Measurements from ENCODE around the gene PRKAA2. TPM values are rescaled to one million over a fixed set of nuclear protein-coding genes. Genes with fewer than 3 reads are reported as not detected.

PRKAA2 gene
- total RNA-seq, 1 experiment from 2014 or later: 4.0 TPM

DNA sequence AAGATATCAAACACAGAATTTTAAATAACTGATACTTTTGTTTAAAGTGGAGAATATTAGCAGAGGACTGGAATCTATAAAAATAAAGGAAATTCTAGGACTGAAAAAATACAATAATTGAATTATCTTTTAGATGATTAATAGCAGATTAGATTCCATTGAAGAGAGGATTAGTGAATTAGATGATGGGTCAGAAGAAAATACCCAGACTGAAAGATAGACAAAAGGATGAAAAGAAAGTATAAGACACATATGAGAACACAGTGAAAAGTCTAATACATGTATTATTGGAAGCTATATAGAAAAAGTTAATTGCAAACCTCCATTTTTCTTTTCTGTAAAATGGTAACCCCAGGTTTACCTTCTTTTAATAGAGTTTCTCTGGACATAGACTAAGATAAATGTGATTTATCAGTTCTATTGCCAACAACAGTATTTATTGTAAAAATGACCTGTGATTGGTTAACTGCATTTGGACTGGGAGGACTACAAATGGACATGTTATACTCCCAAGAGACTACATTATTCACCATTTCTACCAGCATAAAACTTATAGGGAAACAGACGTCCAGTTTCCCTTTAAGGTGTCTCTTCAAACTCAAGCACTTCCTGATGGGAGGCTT lies 11.0 kb downstream of the PRKAA2 start:
- Histone ChIP-seq H3K23me2 (ENCODE audit: insufficient read length, low read depth, low read length, poor library complexity, severe bottlenecking) (no peaks in the 10 kb centered on the region), H3T11ph (ENCODE audit: low read length) (no peak overlapping the region), H3K56ac (ENCODE audit: insufficient read length, low read depth, low read length) (no peak overlapping the region), H2BK5ac (ENCODE audit: insufficient read length, low read length) (no peak overlapping the region), H3K18ac (ENCODE audit: insufficient read length, low read depth, low read length) (no peak overlapping the region), H3K4me1 (ENCODE audit: insufficient read depth, low read length) (no peaks in the 10 kb centered on the region), H3K14ac (ENCODE audit: insufficient read depth, low read length) (no peak overlapping the region), H4K91ac (ENCODE audit: insufficient read length, low read depth, low read length) (no peak overlapping the region), H2BK15ac (ENCODE audit: low read depth, low read length) (no peak overlapping the region), H2AFZ (ENCODE audit: low read length) (no peak overlapping the region), H3K27ac (ENCODE audit: insufficient read length, low read depth, low read length) (no peak overlapping the region), H3K9ac (ENCODE audit: extremely low read depth, insufficient read length, low read length) (no peak overlapping the region), H3K9me3 (ENCODE audit: control insufficient read depth, low read depth, low read length) (peaks cover 6% of the 10 kb centered on the region), H4K8ac (replicated peaks; ENCODE audit: insufficient read length, low read depth, low read length) (no peak overlapping the region), H3K27me3 (ENCODE audit: insufficient read depth, low read length) (no peaks in the 10 kb centered on the region), H2BK12ac (ENCODE audit: insufficient read length, low read depth, low read length) (no peak overlapping the region), H3K79me1 (ENCODE audit: insufficient read depth, low read depth, low read length, poor library complexity, severe bottlenecking) (no peaks in the 10 kb centered on the region), H4K5ac (ENCODE audit: insufficient read length, low read depth, low read length) (no peak overlapping the region), H2BK120ac (ENCODE audit: low read depth, low read length, poor library complexity, severe bottlenecking) (no peak overlapping the region), H4K20me1 (ENCODE audit: control insufficient read depth, insufficient read depth, insufficient read length) (no peaks in the 10 kb centered on the region), H3K79me2 (ENCODE audit: insufficient read depth, low read length) (no peaks in the 10 kb centered on the region), H3K4ac (ENCODE audit: low read depth, low read length) (no peak overlapping the region), H3K4me2 (ENCODE audit: insufficient read depth, insufficient read length, low read length) (no peak overlapping the region), H3K23ac (ENCODE audit: insufficient read length, low read depth, low read length) (no peak overlapping the region), H2AK5ac (ENCODE audit: insufficient read length, low read length) (no peak overlapping the region), H2BK20ac (ENCODE audit: low read depth, low read length, poor library complexity, severe bottlenecking) (no peak overlapping the region)
- no peak for DNase-seq
- Mint-ChIP-seq H3K4me1 (no peaks in the 10 kb centered on the region), H3K27me3 (ENCODE audit: low read depth) (no peaks in the 10 kb centered on the region), H3K36me3 (ENCODE audit: insufficient read depth in 1 of 3, low read depth in 3 of 3) (peaks cover 16 to 20% (median 18%) of the 10 kb centered on the region in 3 experiments), H3K4me3 (no peak overlapping the region), H3K27ac (no peak overlapping the region), H3K9me3 (peaks cover 16 to 18% of the 10 kb centered on the region in 2 experiments; a peak in 4 of 5 replicates)
- no CpG with 5 or more reads among the region's 1 CpG for WGBS (ENCODE audit: extremely low coverage, insufficient read length, low lambda C conversion rate)
- TF ChIP-seq CTCF (conservative IDR thresholded peaks at IDR 0.05): no peak

Measured in H9 (cell line).